SK-N-MC (cell line): ENCODE data around the gene STARD13.

Experiments
- EZH2 ChIP-seq: fragments of 200-600 bp; sonication (generic); IDR thresholded peaks from one replicate; pipeline ENCODE4 v1.6.1; 2017; ENCODE audit warnings: antibody characterized with exemption
- POLR2AphosphoS5 ChIP-seq: IDR thresholded peaks from 2 replicates; pipeline ENCODE4 v1.6.1; 2012; ENCODE audit warnings: mild to moderate bottlenecking, low read depth, low read length, borderline replicate concordance

GRCh38 chr13:33274264-33274663 lies 11.3 kb downstream of the STARD13 start:
- TF ChIP-seq EZH2 (no peak), POLR2AphosphoS5 (no peak)
